Gastrocnemius medialis (tissue), 4 donors: Measurements from ENCODE around the gene CRP. TPM values are rescaled to one million over a fixed set of nuclear protein-coding genes. Genes with fewer than 3 reads are reported as not detected.
"Not testable (repeated sequence)": the region's sequence is repeated elsewhere in the genome, so short reads cannot be mapped to it uniquely, and the experiment has no call there.

Source experiments
- ATAC-seq, 2 donors: fragments of 150-250 bp; one replicate each; pipeline ENCODE4 v1.9.1; 2016
- DNase-seq, 2 donors: peaks; one replicate each; pipeline ENCODE4 v3.0.0-alpha.2; 2019
- H3K27ac ChIP-seq, 4 donors: fragments of 200-600 bp; sonication (generic); 1 replicate in 1 of 4; 2 replicates in 3 of 4; pipeline ENCODE4 v1.5.1; 2016 to 2018; ENCODE audit warnings: mild to moderate bottlenecking in 2 of 4, moderate library complexity in 1 of 4
- H3K27me3 ChIP-seq, 3 donors: fragments of 200-600 bp; sonication (generic) in 2 of 3; 1 replicate in 1 of 3; 2 replicates in 2 of 3; pipeline versions ENCODE4 v1.5.1 to v1.6.0; 2016 to 2019; ENCODE audit warnings: mild to moderate bottlenecking in 1 of 3, moderate library complexity in 1 of 3
- H3K36me3 ChIP-seq, 2 donors: fragments of 200-600 bp; sonication (generic) in 1 of 2; one replicate each; pipeline ENCODE4 v1.5.1; 2017 to 2018
- H3K4me1 ChIP-seq, 2 donors: fragments of 200-600 bp; sonication (generic) in 1 of 2; one replicate each; pipeline ENCODE4 v1.5.1; 2016 to 2017; ENCODE audit warnings: mild to moderate bottlenecking in 2 of 2
- H3K4me3 ChIP-seq, 4 donors: fragments of 200-600 bp; sonication (generic) in 3 of 4; 1 replicate in 1 of 4; 2 replicates in 3 of 4; pipeline ENCODE4 v1.5.1; 2016 to 2019; ENCODE audit warnings: mild to moderate bottlenecking in 2 of 4
- H3K9me3 ChIP-seq, 3 donors: fragments of 200-600 bp; sonication (generic) in 2 of 3; 1 replicate in 1 of 3; 2 replicates in 2 of 3; pipeline ENCODE4 v1.5.1; 2016 to 2019
- POLR2A ChIP-seq, 2 donors: fragments of 450-650 bp; IDR thresholded peaks; one replicate each; pipeline ENCODE4 v1.6.1; 2017; ENCODE audit warnings: antibody characterized with exemption in 2 of 2, mild to moderate bottlenecking in 2 of 2, moderate library complexity in 2 of 2
- in situ Hi-C, 4 donors: fragments of 200-750 bp; cut with MboI; loops; one replicate each; pipeline versions ENCODE4 v1.15.0 to v1.8.0; 2017; ENCODE audit warnings: low sequenced_read_pairs in 4 of 4
- intact Hi-C: fragments of 100-400 bp; cut with DNase I; formaldehyde crosslinking; loops from one replicate; pipeline ENCODE4 v1.15.1; 2023; ENCODE audit warnings: low total_unique reads
- total RNA-seq, 4 donors: library from RNA; depleted of rRNA; stranded (reverse); fragments of >200 nt; gene quantifications; one replicate each; pipeline versions ENCODE4 v1.1.0 to v1.2.3, GENCODE V29; 2016
- TF ChIP-seq, protein P1 (sequence below), 5 experiments: fragments of 450-650 bp in 3 of 5; fragments of 200-600 bp in 2 of 5; sonication (generic) in 2 of 5; IDR thresholded peaks in 4 of 5; conservative IDR thresholded peaks in 1 of 5; 1 replicate in 4 of 5; 2 replicates in 1 of 5; pipeline ENCODE4 v1.5.1; 2016 to 2019; ENCODE audit warnings: antibody characterized with exemption in 5 of 5, mild to moderate bottlenecking in 3 of 5, moderate library complexity in 3 of 5

The CRP gene
- total RNA-seq, 4 donors from 2014 or later, result 11.0 to 26.7 TPM; not detected in 2

DNA sequence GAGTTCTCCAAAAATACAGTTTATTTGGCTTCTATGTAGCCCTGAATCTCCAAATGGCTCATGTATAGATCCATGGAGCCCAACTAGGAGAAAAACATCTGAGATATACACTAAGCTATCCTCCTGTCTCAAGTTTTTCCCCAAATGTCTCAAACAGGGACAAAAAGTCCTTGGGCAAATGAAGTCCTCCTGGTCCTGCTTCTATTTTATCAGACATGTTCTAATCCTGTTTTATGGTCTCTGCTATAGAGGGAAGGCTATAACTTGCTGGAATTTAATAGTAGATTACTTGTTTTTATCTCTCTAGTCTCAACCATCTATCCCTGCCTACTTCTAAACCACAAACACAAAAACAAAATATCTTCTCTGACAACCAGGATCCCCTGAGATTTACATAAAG lies 26.9 kb downstream of the CRP start:
- TF ChIP-seq POLR2A (IDR thresholded peaks at IDR 0.05), result no peak
- TF ChIP-seq, protein P1, sequence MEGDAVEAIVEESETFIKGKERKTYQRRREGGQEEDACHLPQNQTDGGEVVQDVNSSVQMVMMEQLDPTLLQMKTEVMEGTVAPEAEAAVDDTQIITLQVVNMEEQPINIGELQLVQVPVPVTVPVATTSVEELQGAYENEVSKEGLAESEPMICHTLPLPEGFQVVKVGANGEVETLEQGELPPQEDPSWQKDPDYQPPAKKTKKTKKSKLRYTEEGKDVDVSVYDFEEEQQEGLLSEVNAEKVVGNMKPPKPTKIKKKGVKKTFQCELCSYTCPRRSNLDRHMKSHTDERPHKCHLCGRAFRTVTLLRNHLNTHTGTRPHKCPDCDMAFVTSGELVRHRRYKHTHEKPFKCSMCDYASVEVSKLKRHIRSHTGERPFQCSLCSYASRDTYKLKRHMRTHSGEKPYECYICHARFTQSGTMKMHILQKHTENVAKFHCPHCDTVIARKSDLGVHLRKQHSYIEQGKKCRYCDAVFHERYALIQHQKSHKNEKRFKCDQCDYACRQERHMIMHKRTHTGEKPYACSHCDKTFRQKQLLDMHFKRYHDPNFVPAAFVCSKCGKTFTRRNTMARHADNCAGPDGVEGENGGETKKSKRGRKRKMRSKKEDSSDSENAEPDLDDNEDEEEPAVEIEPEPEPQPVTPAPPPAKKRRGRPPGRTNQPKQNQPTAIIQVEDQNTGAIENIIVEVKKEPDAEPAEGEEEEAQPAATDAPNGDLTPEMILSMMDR (IDR thresholded peaks at IDR 0.05 in 4 of 5, conservative IDR thresholded peaks at IDR 0.05 in 1 of 5), result no peak
- H3K36me3 ChIP-seq, result no peaks in the 10 kb centered on the region
- H3K27ac ChIP-seq, result no peak overlapping the region
- no peak for DNase-seq
- intact Hi-C loops, result no loop called here
- in situ Hi-C loops, result no loop called here
- no peaks in the 10 kb centered on the region for H3K9me3 ChIP-seq
- ATAC-seq, result no peak
- H3K27me3 ChIP-seq, result no peaks in the 10 kb centered on the region
- no peak overlapping the region for H3K4me3 ChIP-seq
- H3K4me1 ChIP-seq, result no peaks in the 10 kb centered on the region

DNA sequence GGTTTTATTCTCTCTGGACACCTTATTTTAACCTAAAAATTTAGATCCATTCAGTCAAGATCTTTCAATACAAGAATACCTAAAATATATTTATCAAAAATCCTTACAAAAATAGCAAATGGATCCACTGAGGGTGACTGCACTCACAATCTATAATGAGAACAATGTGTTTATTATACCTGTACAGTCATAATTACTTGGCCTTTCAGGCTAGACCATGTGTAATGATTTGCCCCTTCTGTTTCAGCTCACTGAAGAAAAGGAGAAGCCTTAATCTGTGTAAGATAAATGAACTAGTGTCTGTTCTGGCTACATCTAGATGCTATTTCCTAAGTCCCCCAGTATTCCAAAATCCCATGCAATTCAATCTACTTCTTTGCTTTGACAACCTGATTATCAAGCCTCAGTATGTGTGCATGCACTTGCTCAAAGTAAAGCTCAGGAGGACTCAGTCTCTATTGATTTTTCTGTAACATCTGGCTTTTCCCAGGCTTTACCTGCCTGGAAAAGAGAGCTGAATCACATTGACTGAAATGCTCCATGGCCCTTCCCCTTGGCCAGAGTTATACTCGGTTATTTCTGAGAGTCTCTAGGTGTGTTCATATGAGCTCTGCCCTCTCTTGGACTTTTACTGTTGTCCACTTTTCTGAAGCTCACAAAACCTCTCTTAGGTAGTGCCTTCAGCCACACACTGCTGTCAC lies 27.6 kb downstream of the CRP start:
- TF ChIP-seq, protein P1 (IDR thresholded peaks at IDR 0.05 in 4 of 5, conservative IDR thresholded peaks at IDR 0.05 in 1 of 5), result no peak
- no peak for TF ChIP-seq POLR2A (IDR thresholded peaks at IDR 0.05)
- H3K9me3 ChIP-seq, result no peaks in the 10 kb centered on the region
- no peaks in the 10 kb centered on the region for H3K27me3 ChIP-seq
- H3K27ac ChIP-seq, result no peak overlapping the region
- H3K4me3 ChIP-seq, result no peak overlapping the region
- no peaks in the 10 kb centered on the region for H3K4me1 ChIP-seq
- no peak for ATAC-seq
- in situ Hi-C loops (no loop called here), intact Hi-C loops (no loop called here)
- DNase-seq, result no peak
- H3K36me3 ChIP-seq, result no peaks in the 10 kb centered on the region

DNA sequence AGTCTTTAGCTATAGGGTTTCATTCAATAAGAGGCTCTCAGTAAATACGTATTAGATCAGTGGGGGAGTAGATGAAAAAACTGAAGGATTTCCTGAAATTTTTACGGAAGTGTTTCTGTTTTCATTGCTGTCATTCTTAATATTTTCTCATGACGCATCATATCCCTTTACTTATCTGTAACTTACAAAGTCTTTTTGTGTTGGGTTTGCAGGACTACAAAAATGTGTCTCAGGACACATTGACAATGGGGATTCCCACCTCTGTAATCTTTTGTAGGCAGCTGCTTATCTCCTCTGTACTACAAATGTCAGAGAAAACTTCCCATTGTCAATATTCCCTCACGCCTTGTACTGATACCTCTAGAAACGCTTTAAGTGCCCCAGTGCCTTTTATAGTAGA lies 35.5 kb downstream of the CRP start:
- Histone ChIP-seq H3K4me1 (no peaks in the 10 kb centered on the region), H3K36me3 (no peaks in the 10 kb centered on the region), H3K9me3 (no peaks in the 10 kb centered on the region), H3K27me3 (no peaks in the 10 kb centered on the region), H3K4me3 (no peak overlapping the region), H3K27ac (no peak overlapping the region)
- no peak for TF ChIP-seq POLR2A (IDR thresholded peaks at IDR 0.05)
- TF ChIP-seq, protein P1 (IDR thresholded peaks at IDR 0.05 in 4 of 5, conservative IDR thresholded peaks at IDR 0.05 in 1 of 5), result no peak
- in situ Hi-C loops (no loop called here), intact Hi-C loops (no loop called here)
- DNase-seq (no peak), ATAC-seq (no peak)

DNA sequence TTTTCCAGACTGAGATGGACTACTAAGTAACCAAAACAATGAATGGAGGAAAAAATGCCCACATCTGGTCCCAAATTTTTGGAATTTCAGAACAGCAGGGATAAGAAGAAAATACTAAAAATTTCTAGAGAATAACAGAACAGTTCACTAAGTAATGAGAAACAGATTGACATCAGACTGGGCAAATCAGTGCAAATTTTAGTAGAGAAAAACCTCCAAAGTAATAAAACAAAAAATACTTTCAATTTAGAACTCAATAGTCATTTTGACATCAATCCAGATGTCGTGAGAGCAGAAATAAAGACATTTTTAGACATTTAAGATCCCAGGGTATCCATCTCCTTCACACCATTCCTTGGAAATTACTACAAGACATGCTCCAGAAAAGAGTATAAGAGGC lies 39.3 kb downstream of the CRP start:
- H3K36me3 ChIP-seq, result no peaks in the 10 kb centered on the region
- no peak overlapping the region for H3K4me3 ChIP-seq
- H3K9me3 ChIP-seq, result no peaks in the 10 kb centered on the region
- no peak overlapping the region for H3K27ac ChIP-seq
- no peaks in the 10 kb centered on the region for H3K27me3 ChIP-seq
- no peak for DNase-seq
- in situ Hi-C loops, result no loop called here
- ATAC-seq, result no peak
- intact Hi-C loops, result no loop called here
- TF ChIP-seq POLR2A (IDR thresholded peaks at IDR 0.05), result no peak
- TF ChIP-seq, protein P1 (IDR thresholded peaks at IDR 0.05 in 4 of 5, conservative IDR thresholded peaks at IDR 0.05 in 1 of 5), result no peak
- H3K4me1 ChIP-seq, result no peaks in the 10 kb centered on the region

DNA sequence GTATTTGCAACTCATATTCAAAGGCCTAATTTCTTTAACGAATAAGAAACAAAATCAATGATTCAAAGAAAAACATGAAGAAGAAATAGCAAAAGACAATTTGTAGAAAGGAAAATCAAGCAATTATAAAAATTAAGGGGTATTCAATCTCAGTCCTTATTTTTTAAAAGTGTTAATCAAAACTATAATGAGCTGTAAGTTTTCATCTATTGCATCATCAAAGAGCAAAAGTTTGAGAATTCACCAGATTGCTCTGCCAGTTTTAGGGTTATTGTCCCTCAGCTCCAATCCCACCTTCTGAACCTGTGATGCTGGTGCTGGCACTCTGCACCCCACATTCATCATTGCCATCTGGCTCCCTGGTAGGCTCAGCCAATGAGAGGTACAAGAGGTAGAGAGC lies 42.0 kb downstream of the CRP start:
- ATAC-seq, DNase-seq, H3K27me3 ChIP-seq, H3K36me3 ChIP-seq, H3K9me3 ChIP-seq, H3K4me3 ChIP-seq, H3K27ac ChIP-seq, in situ Hi-C loops, intact Hi-C loops, H3K4me1 ChIP-seq: not testable (repeated sequence)
